Measurements from ENCODE around the gene SNX7. TPM values are rescaled to one million over a fixed set of nuclear protein-coding genes. Genes with fewer than 3 reads are reported as not detected.

SNX7 gene
- total RNA-seq, 2 donors from 2014 or later: 0.63 TPM; not detected in 1

DNA sequence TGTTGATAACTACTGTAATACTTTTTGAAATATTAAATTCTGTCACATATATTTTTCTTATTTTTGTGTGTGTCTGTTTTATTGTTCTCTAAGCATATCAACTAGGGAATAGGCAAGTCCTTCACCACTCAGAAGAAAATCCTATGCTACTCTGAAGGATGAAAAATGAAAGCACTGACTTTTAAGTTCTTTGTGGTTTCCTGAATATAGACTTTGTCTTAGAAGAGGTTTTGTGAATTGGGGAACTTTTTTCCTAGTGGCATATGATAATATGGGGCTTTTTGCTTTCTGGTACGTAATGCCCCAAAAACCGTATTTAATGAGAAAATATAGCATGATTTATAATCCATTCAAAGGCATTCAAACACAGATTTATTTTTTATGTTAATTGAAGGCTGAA is 136.0 kb downstream of the SNX7 start:
- peaks cover 26% of the 10 kb centered on the region for H3K4me1 Mint-ChIP-seq (ENCODE audit: low read depth)
- H3K4me3 Mint-ChIP-seq: peak overlapping the region in 1 of 2 donors; percentile 20
- no peaks in the 10 kb centered on the region for H3K36me3 Mint-ChIP-seq (ENCODE audit: insufficient read depth in 2 of 2)
- peaks cover 0 to 2% of the 10 kb centered on the region in 2 donors for H3K9me3 Mint-ChIP-seq
- no peaks in the 10 kb centered on the region for H3K27me3 Mint-ChIP-seq (ENCODE audit: low read depth)
- H3K27ac Mint-ChIP-seq: no peak overlapping the region
- no peak for ATAC-seq (replicated peaks in 1 of 2)
- DNase-seq: no peak

All from activated T-cell treated with anti-CD3 and anti-CD28 coated beads, Interleukin-2, amount 50 U/mL, for 72 hours (primary cell).